Sigmoid colon (tissue), 7 donors: Measurements from ENCODE around the gene RUSF1. TPM values are rescaled to one million over a fixed set of nuclear protein-coding genes. Genes with fewer than 3 reads are reported as not detected.
A peak's percentile ranks its signal among the peaks of the same experiment; 100 is the strongest.

Experiments
- DNase-seq: peaks from one replicate; pipeline ENCODE4 v3.0.0-alpha.2; 2019
- H3K27ac ChIP-seq, 4 donors: fragments of 200-600 bp; sonication (generic); one replicate each; pipeline ENCODE4 v1.5.1; 2016 to 2019; ENCODE audit warnings: mild to moderate bottlenecking in 1 of 4
- H3K27me3 ChIP-seq, 3 donors: fragments of 200-600 bp; sonication (generic); one replicate each; pipeline ENCODE4 v1.5.1; 2019; ENCODE audit warnings: mild to moderate bottlenecking in 1 of 3
- H3K36me3 ChIP-seq, 4 donors: fragments of 200-600 bp; sonication (generic); one replicate each; pipeline ENCODE4 v1.5.1; 2016 to 2019
- H3K4me1 ChIP-seq, 4 donors: fragments of 200-600 bp; sonication (generic); one replicate each; pipeline ENCODE4 v1.5.1; 2017 to 2019
- H3K4me3 ChIP-seq, 4 donors: fragments of 200-600 bp; sonication (generic); one replicate each; pipeline ENCODE4 v1.5.1; 2017 to 2019; ENCODE audit warnings: mild to moderate bottlenecking in 2 of 4, moderate library complexity in 1 of 4
- H3K9me3 ChIP-seq, 4 donors: fragments of 200-600 bp in 3 of 4; sonication (generic) in 3 of 4; one replicate each; pipeline versions ENCODE4 v1.5.1 to v1.6.1; 2013 to 2019
- CTCF ChIP-seq, 4 experiments: fragments of 450-650 bp in 3 of 4; fragments of 200-600 bp in 1 of 4; IDR thresholded peaks; one replicate each; pipeline ENCODE4 v1.5.1; 2016 to 2019; ENCODE audit warnings: antibody characterized with exemption in 4 of 4, mild to moderate bottlenecking in 3 of 4, moderate library complexity in 2 of 4
- EP300 ChIP-seq, 4 donors: sonication (generic); formaldehyde crosslinking; IDR thresholded peaks; one replicate each; pipeline ENCODE4 v1.6.1; 2017; ENCODE audit warnings: antibody characterized with exemption in 4 of 4
- POLR2A ChIP-seq, 2 donors: fragments of 450-650 bp; IDR thresholded peaks; one replicate each; pipeline ENCODE4 v1.6.1; 2016; ENCODE audit warnings: antibody characterized with exemption in 2 of 2, mild to moderate bottlenecking in 2 of 2, moderate library complexity in 2 of 2
- POLR2AphosphoS5 ChIP-seq, 4 donors: sonication (generic); formaldehyde crosslinking; IDR thresholded peaks; one replicate each; pipeline ENCODE4 v1.6.1; 2017; ENCODE audit warnings: antibody characterized with exemption in 4 of 4
- WGBS, 2 donors: extraction: QIAGEN DNeasy Blood & Tissue Kit; methylation state at CpG; one replicate each; pipeline ENCODE4 v1.1.7; 2013; 5-methylcytosine and 5-hydroxymethylcytosine counted together
- intact Hi-C: fragments of 100-400 bp; cut with DNase I; formaldehyde crosslinking; loops from one replicate; pipeline ENCODE4 v1.15.1; 2023
- polyA plus RNA-seq, 3 donors: library from polyadenylated mRNA; stranded (reverse); fragments of 200-250 nt; gene quantifications; one replicate each; pipeline ENCODE4 v1.2.3, GENCODE V29; 2013
- total RNA-seq, 4 donors: library from RNA; depleted of rRNA; stranded (reverse); fragments of >200 nt; gene quantifications; one replicate each; pipeline ENCODE4 v1.1.0, GENCODE V29; 2016
- donor health status: healthy with polysubstance abuse.
- donor health status: Bipolar disorder and iron deficiency.
- donor health status: healthy.

Gene RUSF1
- total and polyA plus RNA-seq, 7 donors = 7.9 to 67.0 (median 36.5) TPM

GRCh38 chr16:31476303-31477219 lies 31.6 kb downstream of the RUSF1 start:
- TF ChIP-seq POLR2AphosphoS5 (IDR thresholded peaks at IDR 0.05) (peak in 2 of 4 donors; percentile 23 to 72), CTCF (IDR thresholded peaks at IDR 0.05) (no peak), EP300 (IDR thresholded peaks at IDR 0.05) (no peak), POLR2A (IDR thresholded peaks at IDR 0.05) (peak in 1 of 2 donors; percentile 59)
- Histone ChIP-seq H3K4me1 (peaks cover 0 to 60% (median 55%) of the 10 kb centered on the region in 4 donors), H3K9me3 (no peaks in the 10 kb centered on the region), H3K27ac (peak overlapping the region; percentile 55 to 99 (median 70)), H3K27me3 (no peaks in the 10 kb centered on the region), H3K36me3 (peaks cover 36 to 60% (median 49%) of the 10 kb centered on the region in 4 donors), H3K4me3 (peak overlapping the region in 3 of 4 donors; percentile 18 to 30 (median 24))
- intact Hi-C loops = loop anchor here (10.0 kb wide), 1 partner anchor 238 kb away; a partner anchor contains a TSS
- WGBS, 2 donors = 10 to 20% methylated on average over 68 of the region's 68 CpGs
- peak; percentile 85 for DNase-seq

GRCh38 chr16:31475946-31476302 lies 32.3 kb downstream of the RUSF1 start:
- peak overlapping the region in 3 of 4 donors; percentile 18 to 30 (median 24) for H3K4me3 ChIP-seq
- intact Hi-C loops = loop anchor here (10.0 kb wide), 1 partner anchor 239 kb away; a partner anchor contains a TSS
- WGBS, 2 donors = 23 to 65% methylated on average over 26 of the region's 26 CpGs

GRCh38 chr16:31474773-31475738 lies 33.1 kb downstream of the RUSF1 start:
- H3K9me3 ChIP-seq = no peaks in the 10 kb centered on the region
- peak overlapping the region in 3 of 4 donors; percentile 98 to 99 (median 98) for H3K27ac ChIP-seq
- H3K36me3 ChIP-seq = peaks cover 36 to 60% (median 49%) of the 10 kb centered on the region in 4 donors
- TF ChIP-seq POLR2AphosphoS5 (IDR thresholded peaks at IDR 0.05) = no peak
- no peak for TF ChIP-seq CTCF (IDR thresholded peaks at IDR 0.05)
- TF ChIP-seq EP300 (IDR thresholded peaks at IDR 0.05) = no peak
- no peak for TF ChIP-seq POLR2A (IDR thresholded peaks at IDR 0.05)
- no peak for DNase-seq
- no peaks in the 10 kb centered on the region for H3K27me3 ChIP-seq
- H3K4me1 ChIP-seq = peaks cover 0 to 65% (median 62%) of the 10 kb centered on the region in 4 donors
- intact Hi-C loops = loop anchor here (10.0 kb wide), 1 partner anchor 240 kb away; a partner anchor contains a TSS
- WGBS, 2 donors = 87 to 90% methylated on average over 12 of the region's 12 CpGs
- H3K4me3 ChIP-seq = no peak overlapping the region

More at GRCh38 chr16:31475946-31476302, 32.3 kb downstream of the RUSF1 start:
- Histone ChIP-seq H3K27ac (peak overlapping the region; percentile 55 to 99 (median 70)), H3K27me3 (no peaks in the 10 kb centered on the region), H3K36me3 (peaks cover 36 to 60% (median 49%) of the 10 kb centered on the region in 4 donors), H3K4me1 (peaks cover 0 to 65% (median 60%) of the 10 kb centered on the region in 4 donors), H3K9me3 (no peaks in the 10 kb centered on the region)
- no peak for DNase-seq
- no peak for TF ChIP-seq POLR2A (IDR thresholded peaks at IDR 0.05)
- TF ChIP-seq CTCF (IDR thresholded peaks at IDR 0.05) = no peak
- no peak for TF ChIP-seq POLR2AphosphoS5 (IDR thresholded peaks at IDR 0.05)
- TF ChIP-seq EP300 (IDR thresholded peaks at IDR 0.05) = no peak

GRCh38 chr16:31474173-31474714 lies 33.9 kb downstream of the RUSF1 start:
- H3K4me1 ChIP-seq = peaks cover 0 to 65% (median 60%) of the 10 kb centered on the region in 4 donors
- H3K9me3 ChIP-seq = no peaks in the 10 kb centered on the region
- TF ChIP-seq EP300 (IDR thresholded peaks at IDR 0.05) (no peak), CTCF (IDR thresholded peaks at IDR 0.05) (no peak), POLR2A (IDR thresholded peaks at IDR 0.05) (no peak), POLR2AphosphoS5 (IDR thresholded peaks at IDR 0.05) (no peak)
- H3K27me3 ChIP-seq = no peaks in the 10 kb centered on the region
- no peak for DNase-seq
- peak overlapping the region in 3 of 4 donors; percentile 98 to 99 (median 98) for H3K27ac ChIP-seq
- H3K36me3 ChIP-seq = peaks cover 36 to 58% (median 49%) of the 10 kb centered on the region in 4 donors
- 76 to 81% methylated on average over 12 of the region's 12 CpGs for WGBS, 2 donors
- peak overlapping the region in 1 of 4 donors; percentile 89 for H3K4me3 ChIP-seq
- intact Hi-C loops = loop anchor here (10.0 kb wide), 1 partner anchor 241 kb away; a partner anchor contains a TSS
